Measurements from ENCODE around the gene MITF.
A peak's percentile ranks its signal among the peaks of the same experiment; 100 is the strongest.

The MITF gene

DNA sequence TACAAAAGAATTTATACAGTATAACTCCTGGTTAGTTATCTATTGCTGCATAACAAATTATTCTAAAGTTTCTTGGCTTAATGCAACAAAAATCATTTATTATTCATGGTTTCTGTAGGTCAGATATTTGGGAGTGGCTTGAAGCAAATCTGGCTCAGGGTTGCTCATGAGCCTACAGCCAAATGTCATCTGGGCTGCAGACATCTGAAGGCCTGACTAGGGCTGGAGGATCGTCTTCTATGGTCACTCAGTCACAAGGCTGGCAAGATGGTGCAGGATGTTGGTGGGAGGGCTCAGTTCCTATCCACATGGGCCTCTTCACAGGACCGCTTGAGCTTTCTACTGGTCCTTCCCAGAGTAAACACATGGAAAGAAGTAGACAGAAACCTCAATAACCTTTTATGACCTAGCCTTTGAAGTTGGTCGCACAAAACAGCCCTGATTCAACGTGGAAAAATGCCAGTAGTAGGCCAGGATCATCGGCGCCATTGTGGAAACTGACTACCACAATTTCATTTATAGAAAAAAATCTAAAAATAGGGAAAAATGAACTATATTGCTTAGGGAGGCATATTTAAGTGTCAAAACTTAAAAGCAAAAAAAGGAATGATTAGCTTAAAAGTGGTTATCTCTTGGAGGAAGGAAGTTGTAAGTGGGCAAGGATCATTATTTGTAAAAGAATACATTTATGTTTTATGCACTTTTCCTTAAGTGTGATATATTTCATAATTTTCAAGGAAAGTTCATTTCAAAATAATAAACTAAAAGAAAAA, 9.9 kb upstream of the MITF start:
- DNase-seq: no peak

DNA sequence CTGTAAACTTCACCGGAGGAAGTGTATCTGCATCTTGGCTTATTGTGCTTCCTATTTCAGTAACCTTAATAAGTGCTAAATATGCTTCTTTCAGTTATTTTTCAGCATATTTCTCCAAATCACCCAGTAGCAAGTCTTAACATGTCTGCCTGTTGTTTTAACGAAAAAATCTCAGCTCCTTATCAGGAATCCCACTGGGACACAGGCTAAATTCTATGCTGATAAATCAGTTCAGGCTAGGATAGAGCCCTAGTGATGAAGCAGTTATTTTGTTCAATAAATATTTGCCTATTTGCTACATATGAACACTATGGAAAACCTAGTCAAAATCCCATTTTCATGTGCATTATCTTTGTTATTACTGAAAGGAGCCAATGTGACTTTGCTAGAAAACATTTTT, 8.2 kb upstream of the MITF start:
- no peak for DNase-seq

DNA sequence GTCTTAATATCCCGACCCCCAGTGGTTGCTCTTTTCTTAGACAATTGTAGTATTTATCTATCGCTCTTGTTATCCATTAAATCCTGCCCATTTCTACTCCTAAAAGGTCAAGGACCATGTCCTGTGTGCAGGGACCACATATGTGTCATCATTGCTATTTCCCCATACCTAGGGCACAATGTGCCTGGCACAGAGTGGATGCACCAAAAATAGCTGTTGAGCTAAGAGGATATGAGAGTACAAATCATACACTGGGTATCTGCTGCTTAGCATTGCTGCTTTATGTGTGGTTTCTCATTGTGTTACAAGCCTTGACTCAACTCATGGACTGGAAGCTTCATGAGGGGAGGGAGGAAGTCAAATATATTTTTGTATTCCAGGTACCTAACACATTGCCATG, 3.4 kb upstream of the MITF start:
- DNase-seq: no peak

DNA sequence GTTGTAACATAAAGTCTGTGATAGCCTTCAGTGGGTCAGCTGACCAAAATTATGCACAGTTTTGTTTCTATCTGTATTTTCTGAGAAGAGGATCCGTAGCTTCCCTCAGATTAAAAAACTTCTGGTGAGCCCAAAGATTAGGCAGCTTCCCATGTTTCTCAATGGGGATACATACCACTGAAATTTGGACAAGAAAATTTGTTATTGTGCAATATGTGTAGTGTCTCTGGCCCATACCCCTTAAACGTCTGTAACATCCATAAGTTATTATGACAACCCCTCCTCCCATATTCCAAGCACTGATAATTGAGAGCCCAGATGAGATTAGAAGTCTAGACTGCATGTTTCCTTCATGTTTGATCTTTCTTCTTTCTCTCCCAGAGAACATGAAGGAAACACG, 1.9 kb upstream of the MITF start:
- DNase-seq: no peak

DNA sequence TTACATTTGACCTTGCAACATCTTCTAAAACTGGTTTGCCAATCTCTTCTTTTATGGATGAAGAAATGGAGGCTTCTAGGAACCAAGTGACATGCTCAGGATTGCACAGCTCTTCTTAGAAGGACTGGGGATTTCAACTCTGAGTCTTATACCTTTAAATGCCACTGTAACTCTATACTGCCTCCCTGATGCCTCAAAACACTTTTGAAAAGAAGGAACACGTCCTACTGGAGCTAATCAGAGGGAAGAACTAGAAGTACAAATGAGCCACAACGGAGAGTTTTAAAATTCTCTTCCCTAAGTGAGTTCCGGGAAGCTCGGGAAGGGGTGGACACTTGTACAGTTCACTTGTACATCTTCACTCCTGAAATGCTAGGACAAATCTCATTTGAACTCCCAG, 949 bp upstream of the MITF start:
- DNase-seq: no peak

DNA sequence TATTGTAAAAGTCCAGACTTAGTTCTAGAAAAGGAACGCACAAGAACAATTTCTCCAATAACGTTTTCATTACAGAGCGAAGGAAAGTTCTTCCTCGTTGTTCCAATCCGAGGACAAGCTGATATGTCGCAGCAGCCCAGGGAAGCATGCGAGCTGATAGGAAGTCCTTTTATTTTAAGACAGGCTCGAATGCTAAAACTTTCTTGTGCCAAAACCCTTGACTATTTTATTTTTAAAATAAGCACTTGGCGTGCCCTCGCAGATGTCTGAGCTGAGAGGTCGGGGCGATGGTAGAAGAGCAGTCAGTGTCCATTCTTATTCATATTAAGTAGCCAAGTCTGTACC, 433 bp upstream of the MITF start:
- peak in 1 of 2 experiments; percentile 28 for DNase-seq

DNA sequence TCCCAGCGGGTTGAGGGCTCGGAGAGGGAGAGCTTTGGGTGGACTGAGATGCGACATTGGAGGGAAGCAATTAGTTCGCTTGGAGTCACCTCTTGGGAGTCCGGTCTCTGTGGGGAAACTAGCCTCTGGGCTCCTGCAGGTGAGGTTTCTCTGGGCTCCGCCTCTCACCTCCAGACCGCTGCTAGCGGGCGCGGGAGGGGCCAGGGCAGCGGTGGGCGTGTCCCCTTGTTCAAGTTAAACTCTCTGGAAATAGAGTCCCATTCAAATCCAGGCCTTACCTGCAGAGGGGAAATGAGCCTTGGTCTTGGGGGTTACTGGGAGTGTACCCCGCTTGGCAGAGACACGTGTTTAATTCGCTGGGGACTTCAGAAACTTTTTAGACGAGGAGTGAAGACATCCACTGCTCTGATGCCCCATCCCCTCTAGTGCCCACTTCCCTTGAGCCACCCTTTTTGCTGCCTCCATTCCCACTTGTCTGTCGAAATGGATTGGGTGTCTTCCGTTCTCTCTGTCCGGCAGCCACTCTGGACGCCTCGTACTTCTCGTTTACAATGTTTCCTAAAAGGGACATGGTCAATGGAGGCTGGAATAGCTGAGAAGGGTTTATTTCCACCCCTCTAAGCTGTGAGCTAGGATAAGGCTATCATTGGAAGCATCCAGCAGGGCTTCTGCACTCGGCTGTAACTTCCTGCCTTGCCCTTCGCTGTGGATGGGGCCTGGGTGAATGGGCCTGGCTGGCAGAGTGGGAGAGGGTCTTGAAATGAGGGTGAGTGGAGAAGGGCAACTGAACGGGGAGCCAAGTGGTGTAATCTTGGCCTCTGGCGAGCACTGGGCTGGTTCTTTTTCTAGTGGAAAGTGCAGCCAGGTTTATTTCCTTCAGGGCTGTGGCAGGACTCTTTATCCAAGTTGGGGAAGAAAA, 1.1 kb downstream of the MITF start:
- DNase-seq: no peak

DNA sequence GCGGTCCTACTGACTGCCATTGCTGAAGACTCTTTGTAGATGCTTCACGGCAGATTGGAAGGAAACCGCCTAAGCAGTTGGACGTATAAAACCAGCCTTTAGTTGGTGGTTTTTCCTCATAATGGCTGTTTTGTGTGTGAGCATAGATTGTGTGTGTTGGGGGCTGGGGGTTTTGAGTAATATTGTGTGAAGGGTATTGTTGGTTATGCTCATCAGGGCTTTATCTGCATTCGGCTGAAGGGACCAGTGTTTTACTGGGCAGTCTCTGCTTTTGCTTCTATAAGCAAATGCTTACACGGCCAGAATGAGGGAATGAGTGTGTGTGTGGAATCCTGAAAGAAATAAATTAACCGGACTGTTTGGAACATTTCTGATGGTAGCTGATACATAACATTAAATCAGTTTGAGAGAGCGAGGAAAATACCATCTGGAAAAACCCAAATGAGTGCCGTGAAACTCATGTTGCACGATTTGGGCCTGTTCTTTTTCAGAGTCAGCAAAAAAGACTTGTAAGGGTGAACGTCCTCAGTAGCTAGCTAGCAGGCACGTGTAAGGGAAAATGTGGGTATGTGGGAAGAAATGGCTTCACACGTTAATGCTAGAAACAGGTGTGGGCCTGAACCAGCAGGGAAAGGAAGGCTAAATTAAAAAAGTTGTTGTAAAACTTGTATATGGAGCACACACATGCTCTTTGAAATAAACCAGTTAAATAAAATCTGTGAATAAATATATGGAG, 1.9 kb downstream of the MITF start:
- DNase-seq: no peak

DNA sequence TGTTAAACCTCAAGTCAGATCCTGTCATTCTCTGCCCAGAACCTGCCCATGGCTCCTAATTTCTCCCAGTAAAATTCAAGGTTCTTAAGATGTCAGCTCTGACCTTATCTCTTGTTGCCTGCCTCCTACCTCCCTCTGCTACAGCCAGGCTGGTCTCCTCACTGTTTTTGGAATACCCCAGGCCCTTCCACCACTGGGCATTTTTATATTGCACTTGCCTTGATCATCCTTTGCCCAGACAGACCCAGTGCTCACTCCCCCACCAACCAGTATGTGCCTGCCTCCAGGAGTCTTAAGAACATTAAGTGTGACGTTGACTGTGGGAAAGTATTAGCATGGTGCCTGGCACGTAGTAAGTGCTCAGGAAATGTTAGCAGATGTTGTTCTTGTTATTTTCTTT, 3.1 kb downstream of the MITF start:
- DNase-seq: no peak

DNA sequence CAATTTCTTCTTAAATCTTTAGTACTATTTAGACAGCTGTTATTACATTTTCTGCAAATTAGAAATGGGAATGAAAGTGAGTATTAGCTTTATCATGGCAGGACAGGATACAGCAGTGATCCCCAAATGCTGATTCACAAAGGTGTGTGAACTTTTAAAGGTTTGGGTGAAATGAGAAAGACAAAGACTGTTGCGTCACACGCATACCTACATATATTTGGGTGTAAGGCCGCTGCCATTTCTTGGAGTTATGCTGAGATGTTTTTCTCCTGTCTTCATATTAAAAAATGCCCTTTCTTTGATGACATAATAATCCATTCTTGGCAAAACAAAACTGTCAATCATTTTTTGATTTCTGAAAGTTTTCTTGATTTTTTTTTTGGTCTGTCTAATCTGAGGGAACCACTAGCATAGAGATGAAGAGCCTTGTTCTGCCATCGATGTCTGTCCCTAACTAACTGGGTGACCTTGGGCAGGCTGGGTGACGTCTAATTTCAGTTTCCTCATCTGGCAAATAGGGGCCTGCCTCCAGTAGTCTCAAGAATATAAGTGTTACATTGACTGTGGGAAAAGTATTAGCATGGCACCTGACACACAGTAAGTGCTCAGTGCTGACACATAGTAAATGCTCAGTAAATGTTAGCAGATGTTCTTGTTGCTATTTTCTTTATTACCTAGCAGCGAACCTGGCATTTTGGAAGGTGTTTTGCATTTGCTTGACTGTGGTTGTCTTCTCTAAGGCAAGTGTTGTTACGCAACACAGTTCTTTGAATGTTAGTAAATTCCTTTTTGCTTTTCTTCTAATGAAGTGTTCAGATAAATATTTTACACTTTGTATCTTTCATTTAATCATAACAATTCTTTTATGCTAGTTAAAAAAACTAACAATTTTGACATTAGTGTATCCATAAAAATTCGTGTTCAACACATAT, 5.0 kb downstream of the MITF start:
- no peak for DNase-seq

DNA sequence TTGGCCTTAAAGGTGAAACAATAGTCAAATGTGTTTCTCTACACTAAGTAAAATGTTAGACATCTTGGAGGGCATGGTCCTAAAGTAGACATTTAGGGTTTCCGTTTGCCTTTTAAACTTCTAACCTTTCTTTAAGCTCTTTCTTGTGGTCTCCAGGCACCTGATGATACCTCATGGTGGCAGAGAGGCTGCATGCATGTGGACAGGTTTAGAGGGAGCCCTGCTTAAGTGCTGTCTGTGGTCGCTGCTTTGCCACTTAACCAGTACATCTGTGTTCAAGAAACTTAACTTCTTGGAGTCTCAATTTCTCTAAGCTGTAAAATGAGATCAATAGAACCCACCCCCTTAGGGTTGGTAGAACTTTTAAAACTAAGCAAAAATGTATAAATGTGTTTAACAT, 6.2 kb downstream of the MITF start:
- DNase-seq: no peak

DNA sequence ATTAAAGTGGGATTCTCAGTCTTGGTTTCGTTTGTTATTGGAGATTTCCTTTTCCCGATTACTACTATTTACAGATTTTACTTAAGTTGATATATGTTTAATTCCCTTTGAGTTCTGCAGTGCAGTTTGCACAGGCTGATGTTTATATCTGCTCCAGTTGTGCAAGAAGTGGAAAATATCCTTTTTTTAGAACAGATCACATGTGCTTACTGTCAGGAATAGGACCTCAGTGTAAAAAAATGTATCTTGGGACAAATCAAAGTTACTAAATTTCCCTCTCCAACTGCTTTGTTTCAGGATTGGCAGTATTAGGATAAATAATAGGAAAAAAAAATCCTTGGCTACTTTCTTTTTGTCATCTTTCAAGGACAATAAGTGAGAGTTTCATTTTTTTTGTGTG, 6.9 kb downstream of the MITF start:
- DNase-seq: no peak

DNA sequence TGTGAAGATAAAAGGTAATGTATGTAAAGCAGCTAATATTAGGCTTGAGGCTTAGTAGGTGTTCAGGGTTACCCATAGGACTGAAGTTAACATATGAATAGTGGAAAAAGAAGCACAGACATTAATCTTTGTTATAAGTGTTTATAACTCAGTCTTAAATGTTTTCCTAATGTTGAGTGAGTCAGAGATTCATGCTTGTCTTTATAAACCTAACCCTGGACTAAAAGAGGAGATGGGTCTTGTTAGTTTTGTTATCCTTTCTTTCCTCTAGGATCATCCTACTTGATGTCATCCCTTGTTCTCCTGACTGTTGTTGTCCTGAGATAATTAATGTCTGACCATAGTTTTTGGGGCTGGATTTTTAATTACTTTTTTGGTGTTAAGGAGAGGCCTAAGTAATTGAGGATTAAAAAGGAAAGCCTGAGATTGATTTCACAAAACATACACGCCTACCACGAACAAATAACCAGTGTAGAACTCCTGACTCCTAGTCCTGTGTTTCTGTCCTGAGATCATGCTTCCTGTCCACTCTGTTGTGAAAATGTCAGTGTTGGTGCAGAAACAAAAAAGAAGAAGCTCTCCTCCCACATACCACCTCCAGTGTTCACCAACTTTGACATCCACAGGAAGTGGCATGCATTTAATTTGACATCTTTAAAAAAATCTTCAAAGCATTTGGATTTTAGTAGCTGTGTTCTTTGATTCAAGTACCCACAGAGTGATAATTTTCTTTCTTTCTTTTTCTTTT, 8.4 kb downstream of the MITF start:
- no peak for DNase-seq

DNA sequence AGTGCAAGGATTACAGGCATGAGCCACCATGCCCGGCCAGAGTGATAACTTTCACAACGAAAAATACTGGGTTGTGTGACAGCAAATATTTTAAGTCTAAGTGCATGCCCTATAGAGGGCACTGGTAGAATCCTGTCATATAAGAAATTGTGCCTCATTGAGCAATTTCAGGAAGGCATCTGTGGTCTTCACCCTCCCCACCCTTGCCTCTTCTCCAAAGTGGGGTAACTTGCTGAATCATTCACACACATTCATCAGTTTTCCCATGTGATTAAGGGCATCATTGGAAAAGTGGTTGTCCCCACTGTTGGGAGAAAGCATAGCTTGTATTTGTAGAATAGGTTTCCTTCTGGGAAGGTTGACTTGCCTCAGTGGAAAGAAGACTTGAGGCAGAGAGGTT, 9.2 kb downstream of the MITF start:
- DNase-seq: no peak

DNA sequence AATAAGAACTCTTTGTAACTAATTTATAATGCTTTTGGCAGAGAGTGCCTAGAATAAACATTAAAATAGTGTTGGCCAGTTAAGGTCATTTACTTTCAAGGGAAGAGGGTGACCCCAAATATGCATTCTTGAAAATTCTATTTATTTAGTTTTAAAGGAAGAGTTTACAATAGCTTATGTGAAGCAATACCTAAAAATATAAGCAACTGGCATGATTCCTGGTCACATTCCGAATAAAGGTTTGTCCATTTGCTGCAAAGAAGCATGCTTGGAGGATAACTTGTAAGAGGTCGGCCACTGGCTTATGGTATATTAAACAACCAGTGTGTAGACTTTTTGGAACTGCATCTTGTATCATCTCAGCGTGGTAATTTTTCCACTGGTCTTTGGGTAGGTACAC, 10.2 kb downstream of the MITF start:
- DNase-seq: no peak

DNA sequence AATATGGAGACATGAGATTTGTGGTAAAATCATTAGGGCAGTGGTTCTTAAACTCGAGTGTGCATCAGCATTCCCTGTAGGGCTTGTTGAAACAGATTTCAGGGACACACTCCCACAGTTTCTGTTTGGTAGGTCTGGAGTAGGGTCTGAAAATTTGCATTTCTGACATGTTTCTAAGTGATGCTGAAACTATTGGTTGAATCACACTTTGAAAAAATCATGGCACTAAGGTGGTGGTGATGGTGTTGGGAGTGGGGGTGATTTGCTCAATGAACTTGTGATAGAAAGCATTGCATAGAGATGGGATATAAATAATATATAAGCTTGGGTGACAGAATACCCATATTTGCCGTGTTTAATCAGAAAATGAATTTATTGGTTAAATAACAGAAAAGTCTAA, 11.3 kb downstream of the MITF start:
- no peak for DNase-seq

DNA sequence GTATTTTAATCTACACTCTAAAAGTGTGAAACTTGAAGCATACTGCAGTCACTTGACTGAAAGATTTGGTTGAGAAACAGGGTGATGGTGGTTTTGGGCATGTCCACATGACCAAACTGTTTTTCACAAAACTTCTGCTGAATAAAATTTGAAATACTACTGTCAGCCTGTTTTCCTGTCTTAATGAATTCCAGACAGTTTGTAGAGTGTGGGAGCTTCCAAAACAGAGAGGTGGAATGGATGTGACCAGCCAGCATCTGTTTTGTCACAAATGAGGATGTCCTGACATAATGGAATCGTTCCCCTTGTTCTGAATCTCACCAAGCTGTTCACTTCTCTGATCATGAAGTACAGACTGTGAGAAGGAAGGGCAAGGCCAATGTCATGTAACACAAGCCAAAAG, 11.8 kb downstream of the MITF start:
- DNase-seq: no peak

DNA sequence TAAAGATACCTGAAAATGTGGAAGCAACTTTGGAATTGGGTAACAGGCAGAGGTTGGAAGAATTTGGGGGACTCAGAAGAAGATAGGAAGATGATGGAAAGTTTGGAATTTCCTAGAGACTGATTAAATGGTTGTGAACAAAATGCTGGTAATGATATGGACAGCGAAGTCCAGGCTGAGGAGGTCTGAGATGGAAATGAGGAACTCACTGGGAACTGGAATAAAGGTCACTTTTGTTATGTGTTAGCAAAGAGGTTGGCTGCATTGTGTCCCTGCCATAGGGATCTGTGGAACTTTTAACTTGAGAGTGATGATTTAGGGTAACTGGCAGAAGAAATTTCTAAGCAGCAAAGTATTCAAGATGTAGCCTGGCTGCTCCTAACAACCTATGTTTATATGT, 13.0 kb downstream of the MITF start:
- no peak for DNase-seq

DNA sequence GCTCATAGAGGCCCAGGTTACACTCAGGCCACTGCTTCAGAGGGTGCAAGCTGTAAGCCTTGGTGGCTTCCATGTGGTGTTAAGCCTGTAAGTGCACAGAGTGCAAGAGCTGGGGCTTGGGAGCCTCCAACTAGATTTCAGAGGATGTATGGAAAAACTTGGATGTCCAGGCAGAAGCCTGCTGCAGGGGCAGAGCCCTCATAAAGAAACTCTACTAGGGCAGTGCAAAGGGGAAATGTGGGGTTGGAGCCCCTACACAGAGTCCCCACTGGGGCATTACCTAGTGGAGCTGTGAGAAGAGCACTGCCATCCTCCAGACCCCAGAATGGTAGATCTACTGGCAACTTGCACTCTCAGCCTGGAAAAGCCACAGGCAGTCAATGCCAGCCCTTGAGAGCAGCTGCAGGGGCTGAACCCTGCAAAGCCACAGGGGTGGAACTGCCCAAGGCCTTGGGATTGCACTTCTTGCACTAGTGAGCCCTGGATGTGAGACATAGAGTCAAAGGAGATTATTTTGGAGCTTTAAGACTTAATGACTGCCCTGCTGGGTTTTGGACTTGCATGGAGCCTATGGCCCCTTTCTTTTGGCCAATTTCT, 14.0 kb downstream of the MITF start:
- no peak for DNase-seq

DNA sequence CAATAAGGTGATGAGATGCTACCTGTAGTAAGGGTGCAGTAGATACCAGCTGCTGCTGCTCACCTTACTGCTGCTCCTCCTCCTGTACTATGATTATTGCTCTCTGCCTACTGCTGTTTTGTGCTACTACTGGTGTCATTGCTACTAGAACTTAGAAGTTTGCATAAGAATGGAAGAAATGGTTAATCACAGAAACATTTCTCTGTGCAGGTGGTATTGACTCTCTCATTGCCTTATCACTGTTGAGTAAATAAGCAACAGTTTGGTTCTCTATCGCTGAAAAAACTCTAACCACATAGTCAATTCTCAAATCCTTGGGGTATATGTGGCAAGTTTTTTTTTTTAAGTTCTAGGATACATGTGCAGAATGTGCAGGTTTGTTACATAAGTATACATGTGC, 16.5 kb downstream of the MITF start:
- DNase-seq: no peak

Data from NCI-H446 (cell line).